HG02870 (cell line): ENCODE data around the gene RHOBTB3.
"Not testable (repeated sequence)": the region's sequence is repeated elsewhere in the genome, so short reads cannot be mapped to it uniquely, and the experiment has no call there.

ENCODE experiments used
- ATAC-seq: cut with Tn5 transposase; IDR thresholded peaks from one replicate; pipeline ENCODE4 v1.9.1; 2021; ENCODE audit warnings: mild to moderate bottlenecking, moderate library complexity; ENCODE audit not compliant: unreplicated experiment

The RHOBTB3 gene, protein sequence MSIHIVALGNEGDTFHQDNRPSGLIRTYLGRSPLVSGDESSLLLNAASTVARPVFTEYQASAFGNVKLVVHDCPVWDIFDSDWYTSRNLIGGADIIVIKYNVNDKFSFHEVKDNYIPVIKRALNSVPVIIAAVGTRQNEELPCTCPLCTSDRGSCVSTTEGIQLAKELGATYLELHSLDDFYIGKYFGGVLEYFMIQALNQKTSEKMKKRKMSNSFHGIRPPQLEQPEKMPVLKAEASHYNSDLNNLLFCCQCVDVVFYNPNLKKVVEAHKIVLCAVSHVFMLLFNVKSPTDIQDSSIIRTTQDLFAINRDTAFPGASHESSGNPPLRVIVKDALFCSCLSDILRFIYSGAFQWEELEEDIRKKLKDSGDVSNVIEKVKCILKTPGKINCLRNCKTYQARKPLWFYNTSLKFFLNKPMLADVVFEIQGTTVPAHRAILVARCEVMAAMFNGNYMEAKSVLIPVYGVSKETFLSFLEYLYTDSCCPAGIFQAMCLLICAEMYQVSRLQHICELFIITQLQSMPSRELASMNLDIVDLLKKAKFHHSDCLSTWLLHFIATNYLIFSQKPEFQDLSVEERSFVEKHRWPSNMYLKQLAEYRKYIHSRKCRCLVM

DNA sequence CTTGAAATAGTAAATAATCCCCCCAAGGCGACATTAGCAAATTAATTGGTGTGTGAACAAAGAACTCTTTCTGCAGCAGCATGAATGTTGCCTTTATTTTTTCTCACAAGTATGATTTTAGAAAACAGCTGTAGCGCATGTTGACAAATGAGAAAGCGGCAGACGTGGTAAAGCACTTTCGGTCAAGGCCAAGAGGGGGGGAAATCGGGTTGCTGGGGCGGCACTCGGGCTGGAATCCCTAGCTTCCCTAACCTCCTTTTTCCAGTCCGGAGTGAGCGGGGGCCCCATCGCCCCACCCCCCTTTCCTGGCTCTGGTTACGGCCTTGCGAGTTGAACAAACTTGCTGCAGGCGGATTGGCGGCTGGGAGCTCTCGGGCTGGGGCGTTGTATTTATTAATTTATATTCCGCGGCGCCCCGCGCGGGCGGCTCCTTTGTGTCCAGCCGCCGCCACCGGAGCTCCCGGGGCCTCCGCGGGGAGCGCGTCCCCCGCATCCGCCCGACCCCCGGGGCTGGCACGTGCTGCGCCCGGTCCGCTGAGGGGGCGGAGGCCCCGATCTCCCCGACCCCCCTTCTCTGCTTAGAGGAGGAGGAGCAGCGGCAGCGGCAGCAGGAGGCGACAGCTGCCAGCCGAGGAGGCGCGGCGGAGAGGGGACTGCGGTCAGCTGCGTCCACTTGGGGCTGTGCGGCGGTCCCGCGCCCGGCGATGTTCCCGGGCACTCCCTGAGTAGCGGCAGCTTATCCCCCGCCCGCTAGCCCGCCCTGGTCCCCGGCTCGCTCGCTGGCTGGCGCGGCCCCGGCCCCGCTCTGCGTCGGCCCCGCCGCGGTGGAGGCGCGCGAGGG is at the start of gene RHOBTB3:
TSS of gene RHOBTB3 (plus strand) at position 607 of the 841 bp plus-strand sequence. CDS start 347 bp downstream, outside the sequence.
- no peak for ATAC-seq

DNA sequence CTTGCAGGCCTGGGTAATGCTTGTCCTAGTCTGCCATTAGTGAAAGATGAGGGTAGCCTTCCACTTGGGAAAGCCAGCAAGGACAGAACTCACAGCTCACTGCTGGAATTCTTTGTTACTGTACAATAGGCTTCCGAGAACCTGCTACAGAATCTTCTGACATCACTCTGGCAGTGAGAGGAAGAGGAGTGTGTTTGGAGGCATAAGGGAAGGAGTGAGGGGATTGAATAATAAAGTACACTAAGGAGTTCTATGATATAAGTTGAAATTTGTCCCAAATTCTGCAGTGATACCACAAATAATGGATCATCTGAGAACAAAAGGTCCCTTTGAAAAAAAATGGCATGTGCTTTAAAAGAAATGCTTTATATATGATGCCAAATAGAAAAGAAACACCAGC is 48.2 kb upstream of the RHOBTB3 start, which contains the start of gene SPATA9:
TSS of gene SPATA9 (minus strand) at position 101 of the 400 bp plus-strand sequence. CDS start 137 bp downstream, outside the sequence.
- no peak for ATAC-seq

DNA sequence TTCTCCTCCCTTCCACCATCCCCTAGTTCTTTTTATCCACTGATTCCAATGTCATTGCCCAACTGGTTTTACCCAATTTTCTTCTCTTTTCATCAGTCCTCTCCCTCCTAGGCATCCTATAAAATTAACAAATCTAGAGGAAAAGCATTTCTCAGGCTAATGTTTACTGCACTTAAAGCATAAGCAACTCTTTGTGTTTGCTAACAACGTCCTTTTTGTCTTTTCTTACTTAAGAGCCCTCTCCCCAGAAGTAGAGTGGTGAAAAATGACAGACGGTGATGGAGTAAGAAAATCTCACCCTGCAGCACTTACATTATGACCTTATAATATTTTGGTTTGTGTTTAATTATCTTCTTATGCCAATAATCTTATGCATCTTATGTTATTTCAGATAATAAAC is 46.8 kb upstream of the RHOBTB3 start:
- ATAC-seq, result no peak

DNA sequence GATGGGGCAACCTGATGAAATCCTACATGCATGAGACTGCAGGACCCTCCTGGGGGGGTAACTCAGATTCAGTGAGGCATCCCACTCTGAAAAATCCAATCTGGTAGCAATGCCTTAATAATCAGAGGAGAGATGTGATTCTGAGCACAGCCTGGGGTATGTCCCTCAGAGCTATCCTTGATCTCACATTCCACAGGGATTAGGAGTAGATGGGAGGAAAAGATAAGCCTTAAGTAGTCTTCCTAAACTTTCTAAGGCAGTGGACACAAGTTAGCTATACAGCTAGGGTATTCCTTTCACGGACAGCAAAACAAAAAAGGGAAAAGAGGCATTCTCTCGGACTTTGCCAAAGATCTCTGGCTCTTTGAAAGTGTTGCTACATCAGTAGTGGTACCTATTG is 44.5 kb upstream of the RHOBTB3 start:
- no peak for ATAC-seq

DNA sequence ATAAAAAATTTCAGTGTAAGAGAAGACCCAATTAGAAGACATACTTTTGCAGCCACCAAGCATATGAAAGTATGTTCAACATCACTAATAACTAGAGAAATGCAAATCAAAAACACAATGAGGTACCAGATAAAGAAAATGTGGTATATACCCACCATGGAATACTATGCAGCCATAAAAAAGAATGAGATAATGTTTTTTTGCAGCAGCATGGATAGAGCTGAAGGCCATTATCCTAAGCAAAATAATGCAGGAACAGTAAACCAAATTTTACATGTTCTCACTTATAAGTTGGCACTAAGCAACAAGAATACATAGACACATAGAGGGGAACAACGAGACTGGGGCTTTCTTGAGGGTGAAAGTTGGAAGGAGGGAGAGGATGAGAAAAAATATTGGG is 41.5 kb upstream of the RHOBTB3 start:
- ATAC-seq, result no peak

DNA sequence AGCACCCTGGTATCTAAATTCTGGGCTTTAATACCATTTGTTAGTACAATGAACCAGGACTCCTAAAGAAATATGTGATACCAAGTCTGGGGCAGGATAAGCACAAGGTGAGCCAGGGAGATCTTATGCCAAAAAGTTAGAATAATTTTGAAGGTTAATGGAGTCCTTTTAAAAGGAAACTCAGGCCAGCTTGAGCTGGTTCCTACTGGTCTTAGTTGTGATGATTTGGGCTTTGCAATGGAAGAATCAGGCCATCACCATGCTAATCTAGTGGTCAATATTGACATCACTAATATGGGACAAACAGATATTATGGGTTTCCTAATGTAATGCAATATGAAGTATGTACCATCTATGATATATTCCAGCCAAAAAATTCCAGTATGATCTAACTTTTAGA is 40.8 kb upstream of the RHOBTB3 start:
- no peak for ATAC-seq

DNA sequence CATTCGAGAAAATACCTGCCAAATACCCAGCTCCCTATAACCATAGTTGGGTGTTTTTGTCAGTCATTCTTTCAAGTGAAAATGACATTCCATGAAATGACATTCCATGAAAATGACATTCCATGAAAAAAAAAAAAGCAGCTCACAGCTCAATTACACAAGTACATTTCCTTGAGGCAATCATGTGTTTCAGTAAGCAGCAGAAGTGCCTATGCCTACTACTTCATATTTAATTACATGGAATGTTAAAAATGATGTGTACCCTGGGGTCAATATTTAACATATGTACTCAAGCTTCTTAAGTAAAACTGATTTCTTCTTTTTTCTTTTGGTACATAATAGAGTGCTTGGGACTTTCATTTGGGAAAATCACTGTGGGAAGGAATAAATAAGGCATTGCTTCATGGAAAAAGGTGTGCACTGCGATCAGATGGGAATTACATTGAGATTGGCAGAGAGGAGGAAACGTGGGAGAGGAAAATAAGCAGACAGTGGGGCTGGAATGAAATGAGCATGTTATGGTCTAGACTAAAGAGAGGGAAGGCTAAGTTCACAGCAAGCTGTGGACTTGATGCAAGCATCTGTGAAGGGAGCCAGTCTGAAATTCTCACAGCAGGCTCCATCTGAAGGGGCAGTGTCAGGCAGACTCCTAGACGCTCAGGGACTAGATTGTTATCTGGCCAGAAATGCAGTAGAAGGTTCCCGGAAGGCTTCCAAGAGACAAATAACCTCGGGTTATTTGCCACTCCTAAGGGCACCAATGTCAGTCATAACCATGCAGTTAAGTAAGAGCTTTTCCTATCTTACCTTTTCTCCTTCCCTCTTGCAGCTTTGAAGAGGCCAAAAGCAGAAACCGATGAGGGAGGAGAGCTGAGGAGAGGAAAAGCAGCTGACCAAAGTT is 33.1 kb upstream of the RHOBTB3 start:
- ATAC-seq, result no peak

DNA sequence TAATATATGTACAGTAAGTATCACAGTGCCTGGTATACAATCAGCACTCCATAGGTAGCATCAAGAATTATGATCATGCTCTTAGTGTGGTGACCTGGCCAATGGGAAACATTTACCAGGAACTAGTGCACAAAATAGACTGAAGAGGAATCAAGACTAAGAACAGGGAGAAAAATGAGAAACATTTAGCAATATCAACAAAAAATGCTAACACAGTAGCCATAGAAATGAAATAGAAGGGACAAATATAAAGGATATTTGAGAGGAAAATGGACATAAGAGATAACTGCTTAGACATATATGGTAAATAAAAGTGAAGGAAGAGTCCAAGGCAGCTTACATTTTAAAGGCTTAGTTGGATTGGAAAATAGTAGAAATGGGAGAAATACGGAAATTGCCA is 31.8 kb upstream of the RHOBTB3 start:
- no peak for ATAC-seq

DNA sequence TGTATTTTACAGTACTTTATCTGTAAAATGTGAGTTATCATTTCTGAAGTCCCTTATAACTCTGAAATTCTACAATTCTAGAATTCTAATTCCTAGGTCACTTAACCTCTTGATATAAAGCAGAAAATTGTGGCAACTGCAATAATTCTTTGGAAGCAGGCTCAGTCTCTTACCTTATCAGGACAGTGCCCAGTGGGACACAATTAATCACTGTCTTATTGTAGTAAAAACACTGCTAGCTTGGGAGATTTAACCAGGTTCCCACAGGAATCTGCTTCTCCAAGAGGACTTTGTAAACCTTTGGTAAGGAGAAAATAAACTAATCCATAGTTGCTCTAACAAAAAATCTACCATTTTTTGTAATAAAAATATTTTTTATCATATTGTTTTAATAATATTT is 30.1 kb upstream of the RHOBTB3 start:
- ATAC-seq, result no peak

DNA sequence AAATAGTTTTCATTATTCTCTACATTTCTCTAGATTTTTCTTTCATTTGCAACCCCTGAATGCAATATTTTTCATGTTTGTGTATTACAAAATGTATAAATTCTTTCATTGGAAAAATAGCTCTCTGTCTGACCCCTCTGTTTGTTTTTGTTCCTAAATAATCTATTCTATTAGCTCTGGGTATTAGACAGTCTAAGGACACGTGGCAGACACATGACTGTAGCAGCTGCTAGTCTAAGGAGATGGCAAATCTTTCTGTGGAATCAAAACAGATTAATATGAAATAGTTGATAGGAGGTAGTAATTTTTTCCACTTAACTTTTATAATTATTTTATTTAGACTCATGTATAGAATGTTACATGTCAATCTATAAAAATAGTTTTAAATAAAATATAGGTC is 27.0 kb upstream of the RHOBTB3 start:
- no peak for ATAC-seq

DNA sequence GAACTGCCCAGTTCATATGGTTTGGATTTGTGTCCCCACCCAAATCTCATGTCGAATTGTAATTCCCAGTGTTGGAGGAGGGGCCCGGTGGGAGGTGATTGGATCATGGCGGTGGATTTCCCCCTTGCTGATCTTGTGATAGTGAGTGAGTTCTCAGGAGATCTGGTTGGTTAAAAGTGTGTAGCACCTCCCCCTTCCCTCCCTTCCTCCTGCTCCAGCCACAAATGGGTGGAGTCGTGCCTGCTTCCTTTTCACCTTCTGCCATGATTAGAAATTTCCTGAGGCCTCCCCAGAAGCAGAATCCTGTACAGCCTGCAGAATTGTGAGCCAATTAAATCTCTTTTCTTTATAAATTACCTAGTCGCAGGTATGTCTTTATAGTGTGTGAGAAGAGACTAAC is 24.9 kb upstream of the RHOBTB3 start:
- ATAC-seq, result not testable (repeated sequence)

DNA sequence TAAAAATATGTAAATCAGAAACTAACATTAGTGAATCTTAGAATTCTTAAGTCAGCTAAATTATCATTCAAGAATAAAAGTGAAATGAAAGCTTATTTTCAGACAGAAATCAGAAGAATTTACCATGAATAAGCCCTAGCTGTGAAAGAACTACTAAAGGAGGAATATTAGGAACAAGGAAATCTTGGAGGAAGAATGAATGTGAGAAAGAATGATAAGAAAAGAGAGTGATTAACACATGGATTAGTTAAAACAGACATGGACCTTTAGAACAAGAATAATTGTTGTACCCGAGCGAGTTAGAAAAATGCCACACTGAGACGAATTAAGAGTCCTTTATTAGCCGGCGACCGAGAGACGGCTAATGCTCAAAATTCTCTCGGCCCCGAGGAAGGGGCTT is 24.1 kb upstream of the RHOBTB3 start:
- ATAC-seq, result no peak

DNA sequence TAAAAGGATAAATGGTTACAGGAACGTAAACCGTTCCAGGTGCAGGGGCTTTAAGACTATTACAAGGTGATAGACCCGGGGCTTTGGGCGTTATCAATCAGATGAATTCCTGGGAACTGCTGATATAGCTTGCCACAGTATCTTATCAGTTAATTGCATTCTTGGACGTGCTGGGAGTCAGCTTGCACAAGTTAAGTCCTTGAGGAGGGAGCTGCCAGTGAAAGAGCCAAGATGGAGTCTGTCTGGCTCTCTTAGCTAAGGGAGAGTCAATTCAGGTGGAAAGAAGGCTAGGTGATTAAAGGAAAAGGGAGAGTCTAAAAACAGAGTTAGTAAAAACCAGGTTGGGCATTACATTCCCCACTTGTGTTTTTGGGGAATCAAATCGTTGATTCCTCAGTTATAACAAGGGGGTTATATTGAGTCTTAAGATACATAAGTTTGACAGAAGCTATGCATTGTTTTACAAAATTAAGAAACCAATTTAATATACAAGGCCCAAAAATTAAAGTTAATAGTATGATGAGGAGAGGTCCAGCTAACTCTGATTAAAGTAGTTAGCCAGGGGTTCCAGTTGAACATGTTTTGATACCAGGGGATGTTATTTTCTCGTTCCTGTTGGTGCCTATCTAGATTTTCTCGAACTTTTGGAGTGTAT is 23.5 kb upstream of the RHOBTB3 start:
- ATAC-seq, result not testable (repeated sequence)

DNA sequence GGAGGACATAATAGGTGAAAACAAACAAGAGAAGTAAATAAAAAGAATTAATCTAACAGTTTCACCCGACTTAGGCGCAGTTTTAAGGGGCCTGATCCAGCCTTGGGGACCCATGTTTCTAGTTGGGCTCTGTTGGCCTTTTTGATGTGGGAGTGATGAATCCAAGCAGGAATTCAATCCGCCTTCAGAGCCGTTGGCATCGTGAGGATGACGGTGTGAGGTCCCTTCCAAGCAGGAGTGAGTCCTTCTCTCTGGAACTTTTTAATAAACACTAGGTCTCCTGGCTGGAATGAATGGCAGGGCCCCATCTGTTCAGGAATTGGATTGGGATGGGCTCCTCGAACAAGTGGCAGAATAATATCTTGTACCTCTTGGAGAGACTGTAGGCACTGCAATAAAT is 22.3 kb upstream of the RHOBTB3 start:
- ATAC-seq, result no peak

DNA sequence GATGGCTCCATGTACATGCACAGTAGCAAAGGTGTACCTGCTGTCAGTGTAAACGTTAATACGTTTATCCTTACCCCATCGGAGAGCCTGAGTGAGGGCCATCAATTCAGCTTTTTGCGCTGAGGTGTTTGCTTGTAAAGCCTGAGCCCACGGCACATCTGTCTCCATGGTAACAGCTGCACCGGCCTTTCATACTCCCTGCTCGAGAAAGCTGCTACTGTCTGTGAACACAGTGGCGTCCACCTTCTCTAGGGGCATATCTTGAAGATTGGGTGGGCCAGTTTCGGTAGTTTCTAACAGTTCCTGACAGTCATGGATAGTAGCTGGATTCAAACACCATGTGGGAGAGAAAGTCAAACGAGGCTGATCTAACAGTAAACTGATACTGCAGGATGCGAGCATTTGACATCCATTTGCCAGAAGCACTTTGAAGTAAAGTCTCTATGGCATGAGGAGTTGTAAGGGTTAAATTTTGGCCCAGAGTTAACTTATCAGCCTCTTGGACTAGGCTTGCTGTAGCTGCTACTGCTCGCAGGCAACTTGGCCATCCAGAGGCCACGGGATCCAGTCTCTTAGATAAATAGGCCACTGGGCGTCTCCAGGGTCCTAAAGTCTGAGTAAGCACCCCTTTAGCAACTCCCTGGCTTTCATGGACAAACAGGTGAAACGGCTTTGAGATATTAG is 21.0 kb upstream of the RHOBTB3 start:
- ATAC-seq, result no peak

DNA sequence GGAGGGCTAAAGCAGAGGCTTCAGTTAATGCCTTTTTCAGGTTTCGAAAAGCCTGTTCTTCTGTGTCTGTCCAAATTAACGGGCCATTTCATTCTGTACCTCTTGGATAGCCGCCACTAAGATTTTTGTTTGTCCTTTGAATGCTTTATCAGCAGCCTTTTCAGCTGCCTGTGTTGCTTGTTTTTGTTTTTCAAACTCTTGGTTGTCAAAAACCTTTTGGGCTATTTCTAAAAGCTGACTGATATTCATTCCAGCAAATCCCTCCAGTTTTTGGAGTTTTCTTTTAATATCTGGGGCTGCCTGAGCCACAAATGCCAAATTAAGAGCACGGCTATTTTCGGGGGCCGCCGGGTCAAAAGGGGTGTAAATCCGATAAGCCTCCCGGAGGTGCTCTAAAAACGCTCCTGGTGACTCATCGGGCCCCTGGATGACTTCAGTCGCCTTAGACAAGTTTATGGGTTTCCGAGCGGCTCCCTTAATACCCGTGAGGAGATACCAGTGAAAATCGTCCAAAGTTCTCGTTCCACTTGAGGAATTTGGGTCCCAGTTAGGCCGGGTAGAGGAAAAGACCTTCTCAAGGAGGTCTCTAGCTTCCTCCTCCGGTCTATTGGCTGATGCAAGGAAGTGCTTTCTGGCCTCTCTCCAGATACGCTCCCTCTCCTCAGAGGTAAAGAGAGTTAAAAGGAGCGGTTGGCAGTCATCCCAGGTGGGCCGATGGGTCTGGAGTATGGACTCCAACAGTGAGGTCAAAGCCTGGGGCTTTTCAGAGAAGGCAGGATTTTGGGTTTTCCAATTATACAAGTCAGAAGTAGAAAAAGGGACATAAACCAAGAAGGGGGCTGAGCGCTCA is 20.3 kb upstream of the RHOBTB3 start:
- ATAC-seq, result not testable (repeated sequence)

DNA sequence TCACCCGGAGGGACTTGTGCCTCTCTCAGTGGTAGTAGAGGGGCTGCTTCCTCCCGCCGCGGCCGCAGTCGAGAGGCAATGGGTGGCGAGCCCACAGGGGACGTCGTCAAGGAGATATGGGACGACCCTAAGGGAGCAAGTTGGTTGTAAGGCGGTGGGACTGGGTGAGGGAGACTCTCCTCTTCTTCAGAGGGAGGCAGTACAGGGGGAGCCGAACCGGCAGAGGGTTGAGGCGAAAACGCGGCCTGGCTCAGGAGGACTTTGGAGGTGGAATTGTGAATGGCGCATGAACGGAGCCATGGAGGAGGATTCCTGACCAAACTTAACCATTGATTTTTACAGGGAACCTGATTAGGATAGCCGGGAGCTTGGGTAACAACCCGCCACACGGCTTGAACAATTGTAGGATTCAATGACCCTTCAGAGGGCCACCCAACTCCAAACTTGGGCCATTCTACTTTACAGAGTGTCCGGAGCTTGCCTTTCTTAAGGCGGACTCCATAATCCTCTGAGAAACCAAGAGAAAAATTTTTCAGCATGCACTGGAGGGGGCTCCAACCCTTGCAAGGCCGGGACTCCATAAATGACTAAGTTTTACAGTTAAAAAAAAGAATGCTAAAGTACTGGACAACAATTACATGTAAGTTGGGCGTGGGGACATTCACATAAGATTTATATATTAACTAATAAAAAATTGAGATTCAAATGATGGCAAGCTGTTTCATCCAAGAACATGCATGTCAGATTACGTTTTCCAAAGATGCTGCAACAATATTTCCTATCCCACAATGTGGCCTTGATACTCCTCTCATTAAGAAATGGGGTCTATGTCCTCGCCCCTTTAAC is 19.4 kb upstream of the RHOBTB3 start:
- ATAC-seq, result no peak
